KMS-11 (cell line): ENCODE data around the gene PDE8A.

Source experiments
- H2AFZ ChIP-seq: fragments of 200-600 bp; sonication (generic); 2 replicates; pipeline ENCODE4 v1.6.1; 2016; ENCODE audit warnings: antibody characterized with exemption, mixed run types, low read depth
- H3K27ac ChIP-seq: fragments of 200-600 bp; sonication (generic); 2 replicates; pipeline ENCODE4 v1.6.1; 2016; ENCODE audit warnings: mild to moderate bottlenecking, mixed run types
- H3K27me3 ChIP-seq: fragments of 200-600 bp; sonication (generic); 2 replicates; pipeline ENCODE4 v1.6.1; 2017; ENCODE audit warnings: mild to moderate bottlenecking, low read depth, mixed run types, moderate library complexity; ENCODE audit not compliant: insufficient read depth
- H3K36me3 ChIP-seq: fragments of 200-600 bp; sonication (generic); 2 replicates; pipeline ENCODE4 v1.6.1; 2017; ENCODE audit warnings: mild to moderate bottlenecking, mixed run types; ENCODE audit not compliant: insufficient read depth
- H3K4me1 ChIP-seq: fragments of 200-600 bp; sonication (generic); 2 replicates; pipeline ENCODE4 v1.6.1; 2016; ENCODE audit warnings: mild to moderate bottlenecking, low read depth, mixed run types; ENCODE audit not compliant: poor library complexity, severe bottlenecking
- H3K4me2 ChIP-seq: fragments of 200-600 bp; sonication (generic); 2 replicates; pipeline ENCODE4 v1.7.0; 2016; ENCODE audit warnings: mild to moderate bottlenecking, mixed run types
- H3K4me3 ChIP-seq: fragments of 200-600 bp; sonication (generic); IDR thresholded peaks from 2 replicates; pipeline ENCODE4 v1.6.1; 2017; ENCODE audit warnings: low read depth, low read length, mixed read lengths; ENCODE audit not compliant: insufficient read depth
- H3K79me2 ChIP-seq: fragments of 200-600 bp; sonication (generic); 2 replicates; pipeline ENCODE4 v1.6.1; 2016; ENCODE audit warnings: low read depth, mixed run types; ENCODE audit not compliant: insufficient read depth
- H3K9ac ChIP-seq: fragments of 200-600 bp; sonication (generic); 2 replicates; pipeline ENCODE4 v1.6.1; 2016; ENCODE audit warnings: mild to moderate bottlenecking, mixed run types
- H4K20me1 ChIP-seq: fragments of 200-600 bp; sonication (generic); 2 replicates; pipeline ENCODE4 v1.6.1; 2016; ENCODE audit warnings: mild to moderate bottlenecking, mixed run types; ENCODE audit not compliant: insufficient read depth
- TF ChIP-seq, protein P1 (sequence below): fragments of 200-600 bp; sonication (generic); conservative IDR thresholded peaks from 2 replicates; pipeline ENCODE4 v1.6.1; 2017; ENCODE audit warnings: low read depth, mild to moderate bottlenecking, antibody characterized with exemption, low read length, moderate library complexity, mixed read lengths

The PDE8A gene

DNA sequence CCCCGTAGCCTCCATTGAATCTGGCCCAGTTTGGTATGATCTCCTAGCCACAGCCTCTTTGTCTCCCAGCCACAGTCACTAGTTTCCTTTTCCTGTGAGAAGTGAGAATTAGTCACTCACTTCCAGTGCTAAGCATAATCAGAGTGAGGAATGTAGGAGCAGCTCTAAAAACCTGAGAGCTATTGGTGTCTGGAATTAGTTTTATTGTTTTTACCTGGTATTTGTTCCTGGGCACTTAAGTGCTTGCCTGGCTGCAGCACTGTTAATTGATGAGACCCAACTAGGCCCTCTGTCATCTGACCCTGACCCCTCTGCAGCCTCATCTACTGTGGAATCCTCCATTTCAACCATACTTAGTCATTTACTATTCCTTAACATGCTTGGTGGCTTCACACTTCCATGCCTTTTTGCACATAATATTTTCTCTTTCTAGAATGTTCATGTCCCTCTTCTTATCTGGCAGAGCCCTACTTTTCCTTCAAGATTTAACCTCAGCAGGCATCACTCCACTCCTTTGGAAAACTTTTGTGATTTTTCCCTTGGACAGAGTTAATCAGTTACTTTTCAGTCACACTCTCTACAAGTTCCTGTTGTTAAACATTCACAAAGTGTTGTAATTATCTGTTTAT lies 48.8 kb downstream of the PDE8A start:
- TF ChIP-seq, protein P1, sequence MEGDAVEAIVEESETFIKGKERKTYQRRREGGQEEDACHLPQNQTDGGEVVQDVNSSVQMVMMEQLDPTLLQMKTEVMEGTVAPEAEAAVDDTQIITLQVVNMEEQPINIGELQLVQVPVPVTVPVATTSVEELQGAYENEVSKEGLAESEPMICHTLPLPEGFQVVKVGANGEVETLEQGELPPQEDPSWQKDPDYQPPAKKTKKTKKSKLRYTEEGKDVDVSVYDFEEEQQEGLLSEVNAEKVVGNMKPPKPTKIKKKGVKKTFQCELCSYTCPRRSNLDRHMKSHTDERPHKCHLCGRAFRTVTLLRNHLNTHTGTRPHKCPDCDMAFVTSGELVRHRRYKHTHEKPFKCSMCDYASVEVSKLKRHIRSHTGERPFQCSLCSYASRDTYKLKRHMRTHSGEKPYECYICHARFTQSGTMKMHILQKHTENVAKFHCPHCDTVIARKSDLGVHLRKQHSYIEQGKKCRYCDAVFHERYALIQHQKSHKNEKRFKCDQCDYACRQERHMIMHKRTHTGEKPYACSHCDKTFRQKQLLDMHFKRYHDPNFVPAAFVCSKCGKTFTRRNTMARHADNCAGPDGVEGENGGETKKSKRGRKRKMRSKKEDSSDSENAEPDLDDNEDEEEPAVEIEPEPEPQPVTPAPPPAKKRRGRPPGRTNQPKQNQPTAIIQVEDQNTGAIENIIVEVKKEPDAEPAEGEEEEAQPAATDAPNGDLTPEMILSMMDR: no peak
- Histone ChIP-seq H3K79me2 (no peaks in the 10 kb centered on the region), H4K20me1 (no peaks in the 10 kb centered on the region), H3K27ac (no peak overlapping the region), H3K27me3 (no peaks in the 10 kb centered on the region), H3K36me3 (no peaks in the 10 kb centered on the region), H3K4me1 (peaks cover 43% of the 10 kb centered on the region), H2AFZ (no peak overlapping the region), H3K4me2 (no peak overlapping the region; the same call in 1 of the 2 replicates), H3K9ac (no peak overlapping the region), H3K4me3 (no peak overlapping the region)

GRCh38 chr15:85031086-85031943 lies 49.7 kb downstream of the PDE8A start:
- Histone ChIP-seq H2AFZ (no peak overlapping the region), H4K20me1 (no peaks in the 10 kb centered on the region), H3K79me2 (no peaks in the 10 kb centered on the region), H3K36me3 (no peaks in the 10 kb centered on the region), H3K9ac (no peak overlapping the region), H3K4me2 (no peak overlapping the region), H3K27ac (no peak overlapping the region), H3K27me3 (no peaks in the 10 kb centered on the region), H3K4me3 (no peak overlapping the region), H3K4me1 (peaks cover 34% of the 10 kb centered on the region)
- TF ChIP-seq, protein P1: no peak

DNA sequence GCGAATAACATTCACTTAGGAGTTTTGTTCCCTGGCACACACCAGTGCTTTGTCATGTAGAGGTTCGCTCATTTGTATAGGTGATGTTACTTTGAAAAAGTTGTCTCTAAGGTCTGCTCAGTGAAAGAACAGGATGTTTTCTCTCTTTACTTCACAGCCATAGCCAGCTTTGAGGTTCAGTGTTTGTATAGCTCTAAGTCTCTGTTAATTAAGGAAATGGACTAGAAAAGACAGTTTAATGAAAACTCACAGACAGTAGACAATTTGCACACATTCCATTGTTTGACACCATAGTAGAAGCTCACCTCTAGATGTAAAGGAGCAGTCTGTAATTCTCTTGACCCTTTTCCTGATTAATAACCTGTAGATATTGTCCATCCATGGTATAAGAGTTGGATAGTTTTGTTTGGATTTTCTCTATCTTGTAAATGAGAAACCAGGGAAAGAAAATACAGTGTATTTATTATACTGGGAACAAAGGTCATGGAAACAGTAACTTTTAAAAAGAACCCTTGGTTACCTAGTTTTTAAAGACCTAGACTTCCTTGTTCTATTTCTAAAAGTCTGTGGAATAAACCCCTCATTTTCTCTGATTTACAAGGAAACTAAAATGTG lies 50.4 kb downstream of the PDE8A start:
- Histone ChIP-seq H3K4me2 (no peak overlapping the region), H3K27me3 (no peaks in the 10 kb centered on the region), H3K79me2 (no peaks in the 10 kb centered on the region), H3K36me3 (no peaks in the 10 kb centered on the region), H3K4me1 (peaks cover 26% of the 10 kb centered on the region), H4K20me1 (no peaks in the 10 kb centered on the region), H3K27ac (no peak overlapping the region), H2AFZ (no peak overlapping the region), H3K9ac (no peak overlapping the region), H3K4me3 (no peak overlapping the region)
- TF ChIP-seq, protein P1: no peak

DNA sequence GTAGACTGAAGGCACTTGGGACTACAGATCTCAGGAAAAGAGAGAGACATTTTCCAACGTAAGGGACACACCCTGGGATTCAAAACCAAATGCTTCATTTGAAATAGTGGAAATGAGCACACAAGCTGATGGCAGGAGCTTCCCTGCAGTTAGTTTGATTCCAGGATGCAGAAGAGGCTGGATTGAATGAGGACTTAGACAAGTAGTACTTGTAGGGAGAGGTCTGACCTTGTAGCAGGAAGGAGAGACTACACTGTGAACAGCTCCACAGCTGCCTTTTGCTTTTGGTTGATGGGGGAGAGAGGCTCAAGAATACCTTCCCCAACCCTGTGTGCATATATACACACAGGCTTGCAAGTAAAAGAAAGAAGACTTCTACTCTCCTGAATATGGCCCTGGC lies 51.5 kb downstream of the PDE8A start:
- peaks cover 17% of the 10 kb centered on the region for H3K4me1 ChIP-seq
- no peak overlapping the region for H2AFZ ChIP-seq
- no peaks in the 10 kb centered on the region for H3K79me2 ChIP-seq

More for the DNA sequence above, 51.5 kb downstream of the PDE8A start:
- Histone ChIP-seq H3K36me3 (no peaks in the 10 kb centered on the region), H3K4me2 (no peak overlapping the region), H3K27me3 (no peaks in the 10 kb centered on the region), H3K9ac (no peak overlapping the region), H4K20me1 (no peaks in the 10 kb centered on the region), H3K27ac (no peak overlapping the region), H3K4me3 (no peak overlapping the region)
- TF ChIP-seq, protein P1: no peak
